ENCODE measurements around the gene WDR27.
"Not testable (repeated sequence)": the region's sequence is repeated elsewhere in the genome, so short reads cannot be mapped to it uniquely, and the experiment has no call there.

Gene WDR27

DNA sequence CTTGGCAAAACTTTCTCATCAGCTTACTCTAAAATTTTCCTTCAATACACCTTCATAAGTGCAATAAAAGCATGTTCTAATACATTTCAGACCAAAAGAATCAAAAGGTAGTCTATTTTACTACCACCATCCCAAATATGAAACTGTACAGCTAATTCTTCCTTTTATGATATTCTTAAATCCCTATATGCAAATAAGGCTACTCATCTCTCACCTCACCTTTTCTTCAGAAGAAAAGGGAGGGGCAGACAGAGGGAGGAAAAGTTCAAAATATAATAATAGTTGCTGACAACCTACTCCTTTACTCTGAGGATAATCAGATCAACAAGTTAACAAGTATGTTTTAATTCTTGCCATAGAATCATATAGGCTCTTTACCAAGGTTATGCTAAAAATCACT is 7.5 kb upstream of the WDR27 start:
- no peak for DNase-seq (ENCODE audit: low read depth)

DNA sequence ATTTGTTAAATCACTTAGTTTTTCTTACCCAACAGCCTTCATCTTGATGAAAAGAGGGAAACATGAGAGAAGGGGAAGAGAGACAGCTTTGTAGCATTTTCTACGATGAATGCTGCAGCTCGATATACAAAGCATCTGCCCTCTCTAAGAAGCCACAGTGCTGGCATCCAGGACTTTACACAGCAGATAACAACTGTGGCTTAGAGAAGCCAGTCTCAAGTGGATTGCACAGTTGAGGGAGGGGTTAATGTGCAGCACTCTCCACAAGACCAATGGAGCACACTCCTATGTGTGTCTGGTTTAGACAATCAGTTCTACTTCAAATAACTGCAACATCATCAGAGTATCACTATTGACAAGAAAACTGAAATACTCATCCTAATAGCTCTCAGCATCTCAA is 5.9 kb upstream of the WDR27 start:
- DNase-seq (ENCODE audit: low read depth), result no peak

DNA sequence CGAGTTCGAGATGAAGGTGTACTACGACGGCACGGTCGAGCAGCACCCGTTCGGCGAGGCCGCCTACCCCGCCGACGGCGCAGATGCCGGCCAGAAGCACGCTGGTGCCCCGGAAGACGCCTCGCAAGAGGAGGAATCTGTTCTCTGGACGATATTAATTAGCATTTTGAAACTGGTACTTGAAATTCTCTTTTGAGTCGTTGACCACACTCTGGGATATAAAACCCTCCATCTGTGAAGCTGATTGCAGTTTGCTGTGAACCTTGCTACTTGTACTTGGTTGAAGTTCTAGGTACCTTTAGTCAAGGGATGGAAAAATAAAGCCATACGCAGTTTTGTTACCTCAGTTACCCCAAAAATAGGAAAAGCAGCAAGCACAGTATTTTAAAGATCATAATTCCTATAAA is 1.0 kb upstream of the WDR27 start:
- no peak for DNase-seq (ENCODE audit: low read depth)

DNA sequence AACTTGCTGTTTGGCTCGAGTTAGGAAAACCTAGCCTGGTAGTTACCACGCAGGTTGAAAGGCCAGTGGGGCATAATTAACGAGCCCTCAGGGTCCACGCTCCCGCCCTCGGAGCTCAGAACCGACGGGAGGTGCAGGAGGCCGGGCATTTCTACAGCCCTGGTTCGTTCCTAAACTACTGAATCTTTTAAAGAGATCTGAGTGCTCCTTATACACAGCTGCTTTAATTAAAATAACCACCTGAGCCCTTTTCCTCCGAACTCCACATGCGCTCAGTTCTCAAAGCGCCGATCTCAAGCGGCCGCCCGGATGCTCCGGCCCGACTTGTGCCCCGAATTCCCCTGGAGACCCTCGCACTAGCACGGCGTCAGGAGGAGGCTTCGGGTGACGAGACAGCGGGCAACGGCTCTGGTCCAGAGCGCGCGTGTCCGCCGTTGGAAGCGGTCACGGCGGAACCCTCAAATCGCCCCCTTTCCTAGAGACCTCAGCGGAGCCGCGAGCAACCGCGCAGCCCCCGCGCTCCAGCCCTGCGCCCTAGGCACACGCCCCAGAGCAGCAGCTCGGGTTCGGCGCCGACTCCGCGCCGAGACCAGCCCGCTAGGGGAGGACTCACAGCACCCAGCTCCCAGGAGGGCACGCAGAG is 397 bp downstream of the WDR27 start:
- DNase-seq (ENCODE audit: low read depth), result no peak

DNA sequence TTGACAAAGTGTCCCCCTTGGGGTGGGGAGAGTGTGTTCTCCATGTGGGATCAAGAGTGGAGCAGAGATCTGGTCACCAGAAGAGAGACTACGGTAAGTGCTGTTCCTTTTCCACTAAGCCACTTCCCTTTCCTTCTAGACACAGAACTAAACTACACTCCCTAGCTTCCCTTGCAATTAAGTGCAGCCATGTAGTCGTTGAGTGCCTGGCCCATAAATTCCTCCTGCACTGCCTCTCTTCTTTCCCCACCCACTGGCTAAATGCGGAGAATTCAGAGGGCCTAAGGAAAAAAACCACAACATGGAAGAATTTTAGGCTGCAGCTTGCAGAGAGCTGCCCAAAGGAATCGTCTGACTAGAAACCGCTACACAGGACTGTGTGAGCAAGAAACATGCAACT is 1.5 kb downstream of the WDR27 start:
- DNase-seq (ENCODE audit: low read depth), result no peak

DNA sequence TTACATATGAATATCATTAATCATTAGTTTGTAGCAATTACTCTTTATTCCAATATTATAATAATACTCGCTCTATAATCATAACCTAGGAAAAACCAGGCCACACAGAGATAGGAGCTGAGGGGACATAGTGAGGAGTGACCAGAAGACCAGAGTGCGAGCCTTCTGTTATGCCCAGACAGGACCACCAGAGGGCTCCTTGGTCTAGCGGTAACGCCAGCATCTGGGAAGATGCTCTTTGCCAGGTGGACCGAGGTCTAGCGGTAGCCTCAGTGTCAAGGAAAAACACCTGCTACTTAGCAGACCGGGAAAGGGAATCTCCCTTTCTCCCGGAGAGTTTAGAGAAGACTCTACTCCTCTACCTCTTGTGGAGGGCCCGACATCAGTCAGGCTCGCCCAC is 4.7 kb downstream of the WDR27 start:
- not testable (repeated sequence) for DNase-seq (ENCODE audit: low read depth)

DNA sequence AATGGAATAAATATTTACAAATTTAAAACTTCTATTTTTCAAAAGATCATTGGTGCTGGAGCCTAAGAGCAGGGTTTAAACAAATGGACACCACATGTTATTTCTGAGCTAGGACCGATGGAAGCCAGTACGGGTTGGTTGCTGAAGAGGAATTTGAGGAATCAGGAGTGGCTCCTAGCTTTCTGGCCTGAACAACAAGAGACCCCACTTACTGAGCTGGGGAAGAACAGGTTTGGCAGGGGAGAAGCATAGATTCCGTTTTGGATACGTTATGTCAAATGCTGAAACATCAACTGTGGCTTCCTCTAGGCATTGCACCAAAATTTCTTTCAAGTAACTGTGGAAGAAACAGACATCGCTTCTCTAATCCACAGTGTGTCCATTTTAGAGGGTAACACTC is 6.7 kb downstream of the WDR27 start:
- no peak for DNase-seq (ENCODE audit: low read depth)

DNA sequence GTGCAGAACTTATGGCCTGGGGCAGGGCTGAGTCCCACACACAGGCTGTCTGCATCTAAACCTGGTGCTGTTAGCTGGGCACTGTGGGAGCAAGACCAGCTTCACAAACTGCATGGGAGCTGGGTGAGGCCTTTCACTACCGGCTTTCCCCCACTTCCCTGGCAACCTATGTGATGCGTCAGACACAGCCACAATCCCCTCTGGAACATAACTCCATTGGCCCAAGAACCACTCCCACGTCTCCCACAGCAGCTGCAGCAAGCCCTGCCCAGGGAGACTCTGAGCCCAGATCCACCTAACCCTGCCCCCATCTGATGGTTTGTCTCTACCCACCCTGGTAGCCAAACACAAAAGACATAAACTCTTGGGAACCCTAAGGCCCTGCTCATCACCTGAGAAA is 9.3 kb downstream of the WDR27 start:
- DNase-seq (ENCODE audit: low read depth), result no peak

DNA sequence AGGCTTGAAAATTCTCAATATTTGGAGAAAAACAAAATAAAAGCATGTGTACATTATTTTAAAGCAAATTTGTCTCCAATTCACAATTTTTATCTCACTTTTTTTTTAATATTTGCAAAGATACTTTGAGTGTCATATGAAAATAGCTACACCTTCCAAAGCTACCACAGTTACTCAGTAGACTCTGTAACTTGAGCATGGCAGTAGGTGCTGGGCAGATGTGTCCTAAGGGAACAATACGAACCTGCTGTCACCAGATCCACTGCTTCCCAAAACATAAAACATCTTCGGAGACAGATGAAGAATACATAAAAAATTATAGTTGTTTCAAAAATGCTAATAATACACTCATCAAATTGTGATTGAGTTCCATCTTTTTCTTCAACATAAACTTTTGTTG is 10.6 kb downstream of the WDR27 start:
- DNase-seq (ENCODE audit: low read depth), result no peak

DNA sequence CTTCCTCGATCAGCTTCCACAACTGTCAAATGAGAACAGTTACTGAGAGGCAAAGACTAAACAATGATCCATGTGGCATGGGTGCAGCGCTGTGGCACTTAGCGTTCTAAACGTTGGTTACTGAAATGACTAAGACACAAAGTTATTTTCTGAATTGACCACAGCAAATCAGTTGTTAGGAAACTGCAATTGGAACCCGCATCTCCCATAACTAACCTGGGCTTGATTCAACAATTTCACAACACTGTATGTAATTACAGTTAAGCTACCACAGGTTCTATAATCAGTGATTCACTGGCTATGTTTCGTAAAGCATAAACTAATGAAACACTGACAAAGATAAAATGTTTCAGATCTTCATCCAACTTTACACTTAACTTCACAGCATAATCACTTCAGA is 12.5 kb downstream of the WDR27 start:
- DNase-seq (ENCODE audit: low read depth), result no peak

DNA sequence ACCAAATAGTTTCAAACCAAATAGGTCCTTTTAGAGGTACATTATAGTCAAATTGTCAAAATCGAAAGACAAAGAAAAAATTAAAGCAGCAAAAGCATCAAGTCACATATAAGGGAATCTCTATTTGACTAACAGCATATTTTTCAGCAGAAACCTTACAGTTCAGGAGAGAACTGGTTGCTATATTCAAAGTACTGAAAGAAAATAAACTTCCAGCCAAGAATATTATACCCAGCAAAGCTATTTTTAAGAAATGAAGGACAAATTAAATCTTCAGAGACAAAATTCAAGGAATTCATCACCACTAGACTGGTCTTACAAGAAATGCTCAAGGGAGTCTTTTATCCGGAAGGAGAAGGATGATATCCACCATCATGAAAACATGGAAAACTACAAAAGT is 16.0 kb downstream of the WDR27 start:
- no peak for DNase-seq (ENCODE audit: low read depth)

DNA sequence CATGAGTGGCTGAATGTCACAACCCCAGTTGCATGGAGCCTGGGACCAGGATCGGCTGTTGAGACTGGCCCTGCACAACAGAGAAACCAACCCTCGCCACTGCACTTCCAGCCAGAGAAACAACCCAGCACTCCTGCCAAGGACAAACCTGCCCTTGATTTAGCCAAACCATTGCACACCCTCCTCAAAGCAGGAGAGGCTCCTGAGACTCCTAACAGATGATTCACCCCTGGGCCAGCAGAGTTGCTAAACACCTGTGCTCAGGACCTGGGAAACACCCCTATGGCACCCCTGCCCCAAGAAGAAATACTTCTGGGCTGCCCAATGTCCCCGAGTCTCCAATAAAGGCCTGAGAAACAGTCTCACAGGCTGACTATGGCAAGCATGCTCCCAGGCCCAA is 17.8 kb downstream of the WDR27 start:
- DNase-seq (ENCODE audit: low read depth), result no peak

DNA sequence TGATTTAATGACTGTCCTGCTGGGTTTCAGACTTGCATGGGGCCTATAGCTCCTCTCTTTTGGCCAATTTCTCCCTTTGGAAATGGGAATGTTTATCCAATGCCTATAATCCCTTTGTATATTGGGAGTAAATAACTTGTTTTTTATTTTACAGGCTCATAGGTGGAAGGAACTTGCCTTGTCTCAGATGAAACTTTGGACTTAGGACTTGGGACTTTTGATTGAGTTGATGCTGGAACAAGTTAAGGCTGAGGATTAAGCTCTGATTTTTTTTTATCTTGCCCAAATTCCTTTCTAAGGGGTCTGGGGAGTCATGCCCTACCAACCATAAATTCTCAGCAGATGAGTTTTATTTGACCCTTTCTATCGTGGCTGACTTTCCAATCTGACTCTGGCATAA is 23.5 kb downstream of the WDR27 start:
- no peak for DNase-seq (ENCODE audit: low read depth)

DNA sequence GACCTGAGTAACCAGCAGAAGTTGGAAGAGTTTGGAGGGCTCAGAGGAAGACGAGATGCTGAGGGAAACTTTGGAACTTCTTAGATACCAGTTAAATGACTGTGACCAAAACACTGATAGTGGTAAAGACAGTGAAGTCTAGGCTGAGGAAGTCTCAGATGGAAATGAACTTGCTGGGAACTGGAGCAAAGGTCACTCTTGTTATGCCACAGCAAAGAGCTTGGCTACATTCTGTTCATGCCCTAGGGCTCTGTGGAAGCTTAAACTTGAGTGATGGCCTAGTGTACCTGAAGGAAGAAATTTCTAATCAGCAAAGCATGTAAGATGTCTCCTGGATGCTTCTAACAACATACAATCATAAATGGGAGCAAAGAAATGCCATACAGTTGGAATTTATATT is 24.7 kb downstream of the WDR27 start:
- DNase-seq (ENCODE audit: low read depth), result no peak

DNA sequence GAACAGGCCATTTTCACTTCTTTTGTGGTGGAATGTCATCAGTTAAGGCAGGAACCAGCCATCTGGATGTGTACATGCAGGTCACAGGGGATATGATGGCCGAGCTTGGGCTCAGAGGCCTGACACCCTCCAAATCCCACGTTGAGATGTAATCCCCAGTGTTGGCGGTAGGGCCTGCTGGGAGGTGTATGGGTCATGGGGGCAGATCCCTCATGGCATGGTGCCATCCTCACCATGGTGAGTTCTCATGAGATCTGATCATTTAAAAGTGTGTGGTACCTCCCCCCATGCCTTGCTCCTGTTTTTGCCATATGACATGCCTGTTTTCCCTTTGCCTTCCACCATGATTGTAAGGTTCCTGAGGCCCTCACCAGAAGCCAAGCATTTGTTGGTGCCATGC is 26.8 kb downstream of the WDR27 start:
- DNase-seq (ENCODE audit: low read depth), result no peak

DNA sequence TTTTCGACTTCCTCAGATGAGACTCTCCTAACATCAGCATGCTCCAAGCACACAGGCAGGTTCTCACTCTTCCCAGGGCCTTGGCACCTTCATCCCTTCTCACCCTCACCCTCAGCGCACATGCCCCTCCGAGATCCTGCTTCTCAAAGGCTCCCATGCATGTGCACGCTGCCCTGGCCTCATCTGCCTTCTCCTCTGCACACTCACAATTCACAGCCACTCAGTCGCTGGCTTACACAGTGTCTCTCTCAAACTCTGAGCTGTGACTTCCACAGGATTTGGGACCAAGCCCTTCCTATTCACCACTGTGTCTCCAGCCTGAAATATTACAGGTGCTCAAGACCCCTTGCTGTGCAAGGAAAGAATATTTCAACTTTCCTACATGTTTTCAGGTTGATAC is 30.3 kb downstream of the WDR27 start:
- DNase-seq (ENCODE audit: low read depth), result no peak

DNA sequence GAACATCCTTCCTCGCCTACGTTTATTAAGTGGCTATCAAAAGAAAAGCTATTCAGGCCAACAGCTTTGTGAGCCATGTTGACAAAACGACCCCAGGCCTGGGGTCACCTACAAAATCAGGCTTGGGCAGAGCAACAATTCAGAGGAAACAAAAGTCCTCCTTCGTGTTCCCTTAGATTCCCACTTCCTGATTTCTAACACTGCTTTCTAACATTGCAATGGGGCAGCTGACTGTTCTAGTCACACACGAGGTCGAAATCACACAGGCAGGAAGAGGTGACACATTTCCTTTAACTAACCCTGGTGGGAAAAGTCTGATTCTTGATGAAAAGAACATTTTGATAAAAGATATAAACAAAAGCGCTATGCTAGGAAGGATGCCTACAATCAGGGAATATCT is 31.9 kb downstream of the WDR27 start:
- no peak for DNase-seq (ENCODE audit: low read depth)

DNA sequence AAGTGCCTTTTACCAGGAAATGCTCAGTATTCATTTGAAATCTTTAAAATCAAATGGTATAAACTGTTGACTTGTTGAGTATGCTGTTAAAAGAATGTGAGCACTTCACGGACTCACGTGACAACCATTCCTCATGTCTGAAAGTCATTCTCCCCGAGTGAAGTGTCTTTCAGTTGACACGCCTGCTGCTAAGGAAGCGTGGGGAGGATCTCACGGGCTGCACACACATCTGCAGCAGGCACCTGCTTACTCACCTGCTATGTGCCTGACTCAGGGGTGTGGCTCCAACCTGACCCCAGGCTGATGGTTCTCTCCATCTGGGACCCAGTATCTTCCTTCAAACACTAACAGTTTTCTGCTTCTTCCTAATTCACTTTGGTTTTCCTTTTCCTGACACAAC is 32.7 kb downstream of the WDR27 start:
- DNase-seq (ENCODE audit: low read depth), result no peak

DNA sequence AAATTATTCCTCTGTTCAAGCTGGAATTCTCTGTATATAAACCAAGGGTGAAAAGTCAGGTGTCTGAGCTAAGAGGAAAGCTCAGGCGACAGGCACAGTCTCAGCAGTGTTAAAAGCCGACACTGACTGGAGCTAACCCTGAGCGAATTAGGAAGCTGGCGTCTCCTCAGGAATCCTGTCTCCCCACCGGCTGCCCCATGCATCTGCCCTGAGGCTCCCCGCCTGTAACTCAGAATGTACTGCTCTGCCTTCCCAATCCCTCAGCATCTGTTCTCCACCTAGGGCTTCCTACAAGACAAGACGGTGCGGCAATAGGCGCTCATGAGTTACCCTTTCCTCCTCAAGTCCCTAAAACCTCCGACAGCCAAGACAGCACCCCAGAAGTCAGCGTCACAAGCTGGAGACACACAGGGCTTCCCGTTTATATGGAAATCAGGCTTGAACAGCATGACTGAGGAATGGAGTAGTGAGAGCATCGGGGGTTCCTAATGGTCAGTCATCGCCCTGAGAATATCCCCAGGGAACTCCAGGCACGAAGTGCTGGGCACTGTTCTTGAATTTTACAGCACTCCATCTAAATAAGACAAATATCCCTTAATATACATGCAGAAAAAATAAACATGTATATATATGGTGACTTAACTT is 33.5 kb downstream of the WDR27 start:
- no peak for DNase-seq (ENCODE audit: low read depth)

DNA sequence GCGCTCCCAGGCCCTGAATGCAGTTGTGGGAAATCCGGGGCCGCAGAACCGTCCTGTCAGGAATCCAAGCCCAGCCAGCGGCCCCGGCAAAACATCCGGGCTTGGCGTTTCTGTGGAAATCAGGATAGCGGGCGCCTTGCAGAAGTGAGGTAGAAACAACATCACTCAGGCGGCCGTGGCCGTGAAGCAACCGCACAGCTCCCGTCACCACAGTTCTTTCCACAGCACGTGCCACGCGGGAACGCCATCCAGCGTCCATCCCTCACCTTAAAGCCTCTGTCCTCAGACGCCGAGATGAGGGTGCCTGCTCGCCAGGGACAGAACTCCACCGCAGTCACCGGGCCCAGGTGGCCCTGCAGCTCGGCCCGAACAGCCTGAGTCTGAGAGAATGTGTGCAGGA is 34.1 kb downstream of the WDR27 start:
- DNase-seq (ENCODE audit: low read depth), result no peak

DNA sequence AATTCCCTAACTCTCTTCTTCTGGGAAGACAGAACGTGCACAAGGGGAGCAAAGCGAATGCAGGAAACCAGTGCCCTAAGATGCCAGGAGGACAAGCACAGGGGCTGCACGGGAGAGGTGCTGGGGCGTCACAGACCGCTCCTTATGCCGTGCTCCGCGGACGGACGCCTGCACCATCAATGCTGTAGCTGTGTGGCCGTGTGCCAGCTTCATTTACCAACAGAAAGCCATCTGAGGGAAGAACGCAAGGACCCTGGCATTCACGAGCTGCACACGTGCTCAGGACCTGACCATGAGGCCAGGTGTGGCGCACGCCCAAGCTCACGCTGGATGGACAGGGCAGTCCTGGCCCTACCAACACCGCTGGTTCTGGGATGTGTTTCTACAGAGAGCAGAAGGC is 35.4 kb downstream of the WDR27 start:
- DNase-seq (ENCODE audit: low read depth), result no peak

DNA sequence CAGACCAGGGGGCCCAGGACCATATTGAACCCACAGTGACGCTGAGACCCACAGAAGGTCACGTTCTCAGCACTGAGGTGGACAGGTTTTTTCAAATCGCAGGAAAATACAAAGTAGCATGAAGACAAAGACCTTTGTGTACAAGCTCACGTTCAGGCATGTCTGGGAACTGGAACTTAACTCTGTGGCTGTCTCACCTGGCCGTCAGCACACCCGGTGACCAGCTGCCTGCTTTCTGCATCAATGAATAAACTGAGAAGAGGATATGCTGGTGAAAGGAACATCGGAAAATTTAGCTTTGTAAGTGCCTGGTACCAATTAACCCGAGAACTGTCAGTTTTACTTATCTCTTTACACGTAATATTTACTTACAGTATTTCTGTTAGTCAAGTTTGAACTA is 36.5 kb downstream of the WDR27 start:
- DNase-seq (ENCODE audit: low read depth), result no peak

DNA sequence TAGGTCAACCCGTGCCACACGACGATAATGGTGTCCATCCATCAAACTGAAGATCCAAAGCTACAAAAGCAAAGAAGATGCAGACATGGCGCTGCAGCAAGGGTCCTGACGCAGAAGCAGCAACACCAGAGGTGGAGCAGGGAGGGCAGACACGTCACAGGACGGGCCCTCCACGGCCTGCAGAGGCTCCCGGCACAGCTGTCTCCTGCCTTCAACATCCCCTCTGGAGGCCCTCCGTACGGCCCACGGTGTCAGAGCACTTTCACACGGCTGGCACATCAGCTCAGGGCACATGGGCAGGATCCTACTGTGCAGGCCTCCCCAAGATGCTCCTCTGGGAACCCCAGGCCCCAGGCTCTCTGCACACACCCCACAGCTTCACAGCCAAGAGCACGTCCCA is 37.6 kb downstream of the WDR27 start:
- DNase-seq (ENCODE audit: low read depth), result no peak

DNA sequence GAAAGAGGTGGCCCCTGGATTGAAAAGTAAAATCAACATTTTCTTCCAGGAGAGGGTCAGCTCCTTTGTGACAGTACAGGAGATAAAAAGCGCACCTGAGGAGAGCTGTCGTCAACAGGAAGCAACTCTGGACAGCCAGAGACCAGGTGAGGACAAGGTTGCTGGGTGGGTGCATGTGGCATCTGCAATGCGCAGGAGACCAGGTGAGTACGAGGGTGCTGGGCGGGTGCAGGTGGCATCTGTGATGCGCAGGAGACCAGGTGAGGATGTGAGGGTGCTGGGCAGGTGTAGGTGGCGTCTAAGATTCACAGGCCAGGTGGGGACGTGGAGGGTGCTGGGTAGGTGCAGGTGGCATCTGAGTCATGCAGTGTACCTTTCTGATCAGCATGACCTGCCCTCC is 38.4 kb downstream of the WDR27 start:
- DNase-seq (ENCODE audit: low read depth), result no peak

DNA sequence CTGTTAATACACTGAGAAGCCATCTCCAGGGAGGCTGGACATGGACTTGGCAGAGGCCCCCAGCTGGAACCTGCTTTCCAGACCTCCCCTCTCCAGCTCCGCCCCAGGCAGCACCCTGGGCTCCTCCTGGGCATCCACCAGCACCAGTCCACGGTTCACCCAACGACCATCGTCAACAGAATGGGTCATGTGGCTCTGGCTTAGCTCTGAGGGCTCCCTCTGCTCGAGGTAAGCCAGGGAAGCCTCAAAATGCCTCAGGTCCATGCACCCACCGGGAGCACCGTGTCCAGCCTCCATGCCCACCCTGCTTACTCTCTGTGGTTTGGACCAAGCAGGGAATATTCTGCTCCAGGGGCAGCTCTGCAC is 40.5 kb downstream of the WDR27 start:
- DNase-seq (ENCODE audit: low read depth), result no peak

Measured in activated T-helper 9 cell treated with anti-CD3 and anti-CD28 coated beads, Interleukin-2, amount 50 U/mL, for 16 hours (primary cell).